IPS-20b (cell line): ENCODE measurements around the gene ZIC5.

ENCODE experiments used
- H3K27ac ChIP-seq: one replicate; pipeline ENCODE4 v1.5.1; 2013; ENCODE audit warnings: low read length
- H3K27me3 ChIP-seq: 2 replicates; pipeline ENCODE4 v1.6.1; 2013; ENCODE audit warnings: mild to moderate bottlenecking, low read length, inconsistent platforms; ENCODE audit not compliant: insufficient read depth
- H3K36me3 ChIP-seq: 2 replicates; pipeline ENCODE4 v1.6.1; 2013; ENCODE audit warnings: low read depth, mild to moderate bottlenecking, inconsistent platforms, low read length, moderate library complexity; ENCODE audit not compliant: insufficient read depth
- H3K4me1 ChIP-seq: 2 replicates; pipeline ENCODE4 v1.6.1; 2013; ENCODE audit warnings: mild to moderate bottlenecking, control low read depth, inconsistent platforms, low read length, moderate library complexity; ENCODE audit not compliant: insufficient read depth
- H3K4me3 ChIP-seq: 2 replicates; pipeline ENCODE4 v1.5.1; 2013; ENCODE audit warnings: mild to moderate bottlenecking, low read length, inconsistent platforms
- H3K9ac ChIP-seq: 2 replicates; pipeline ENCODE4 v1.6.1; 2013; ENCODE audit warnings: low read depth, mild to moderate bottlenecking, inconsistent platforms, low read length, moderate library complexity
- H3K9me3 ChIP-seq: 2 replicates; pipeline ENCODE4 v1.6.1; 2013; ENCODE audit warnings: mild to moderate bottlenecking, low read depth, low read length, inconsistent platforms; ENCODE audit not compliant: insufficient read depth

Gene ZIC5

GRCh38 chr13:99938635-99939034 lies 32.9 kb downstream of the ZIC5 start:
- no peaks in the 10 kb centered on the region for H3K27me3 ChIP-seq
- no peak overlapping the region for H3K4me3 ChIP-seq
- H3K27ac ChIP-seq: no peak overlapping the region
- H3K9me3 ChIP-seq: no peaks in the 10 kb centered on the region
- no peaks in the 10 kb centered on the region for H3K36me3 ChIP-seq
- no peaks in the 10 kb centered on the region for H3K4me1 ChIP-seq
- no peak overlapping the region for H3K9ac ChIP-seq

DNA sequence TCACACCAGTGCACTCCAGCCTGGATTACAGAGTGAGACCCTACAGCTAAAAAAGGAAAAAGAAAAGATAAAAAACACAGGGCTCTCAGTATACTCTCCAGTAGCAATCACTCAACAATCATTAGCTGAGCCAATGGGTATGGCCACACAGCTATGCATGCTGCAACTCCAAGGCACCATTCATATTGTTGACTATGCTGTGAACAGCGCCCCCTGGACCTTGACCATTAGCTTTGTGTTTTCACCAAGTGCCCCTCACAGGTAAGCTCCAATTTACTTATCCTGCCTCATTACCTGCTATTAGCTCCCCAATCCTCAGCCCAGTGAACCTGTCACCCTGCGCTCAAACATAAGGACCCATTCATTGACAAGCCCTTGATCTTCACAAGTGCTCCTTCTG lies 35.8 kb downstream of the ZIC5 start:
- no peaks in the 10 kb centered on the region for H3K4me1 ChIP-seq
- H3K4me3 ChIP-seq: no peak overlapping the region
- H3K9ac ChIP-seq: no peak overlapping the region
- no peaks in the 10 kb centered on the region for H3K9me3 ChIP-seq
- H3K27me3 ChIP-seq: no peaks in the 10 kb centered on the region
- H3K27ac ChIP-seq: no peak overlapping the region
- H3K36me3 ChIP-seq: no peaks in the 10 kb centered on the region

DNA sequence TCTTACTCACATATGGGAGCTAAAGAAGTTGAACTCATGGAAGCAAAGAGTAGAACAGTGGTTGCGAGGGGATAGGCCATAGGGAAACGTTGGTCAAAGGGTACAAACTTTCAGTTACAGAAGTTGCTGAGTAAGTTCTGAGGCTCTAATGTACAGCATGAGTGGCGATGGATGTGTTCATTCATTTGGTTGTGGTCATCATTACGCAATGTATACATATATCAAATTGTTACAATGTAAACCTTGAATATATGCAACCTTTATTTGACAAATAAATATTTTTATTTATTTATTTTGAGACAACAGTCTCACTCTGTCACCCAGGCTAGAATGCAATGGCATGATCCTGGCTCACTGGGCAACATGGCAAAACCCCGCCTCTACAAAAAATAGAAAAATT lies 38.7 kb downstream of the ZIC5 start:
- no peaks in the 10 kb centered on the region for H3K36me3 ChIP-seq
- no peak overlapping the region for H3K27ac ChIP-seq
- H3K9me3 ChIP-seq: no peaks in the 10 kb centered on the region
- no peaks in the 10 kb centered on the region for H3K4me1 ChIP-seq
- H3K9ac ChIP-seq: no peak overlapping the region
- H3K27me3 ChIP-seq: no peaks in the 10 kb centered on the region
- no peak overlapping the region for H3K4me3 ChIP-seq

- Histone ChIP-seq H3K9ac (no peak overlapping the region), H3K4me3 (no peak overlapping the region), H3K9me3 (no peaks in the 10 kb centered on the region), H3K27ac (no peak overlapping the region), H3K27me3 (no peaks in the 10 kb centered on the region), H3K4me1 (no peaks in the 10 kb centered on the region; the same call in 1 of the 2 replicates), H3K36me3 (no peaks in the 10 kb centered on the region)
Observed at GRCh38 chr13:99930925-99931324, 40.6 kb downstream of the ZIC5 start.

DNA sequence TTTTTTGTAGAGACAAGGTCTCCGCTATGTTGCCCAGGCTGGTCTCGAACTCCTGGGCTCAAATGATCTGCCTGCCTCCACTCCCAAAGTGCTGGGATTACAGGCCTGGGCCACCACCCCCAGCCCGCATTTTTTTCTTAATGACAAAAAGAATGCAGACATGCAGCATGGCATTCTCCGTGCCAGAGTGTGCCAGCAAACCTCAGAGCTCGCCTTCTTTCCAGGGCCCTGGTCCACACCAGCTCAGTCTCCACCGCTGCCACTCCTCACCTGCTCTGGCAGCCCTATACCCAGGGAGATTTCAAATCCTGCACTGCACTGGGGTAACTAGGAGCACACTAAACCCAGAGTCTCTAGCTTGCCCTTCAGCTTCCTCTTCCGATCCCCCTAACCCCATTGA lies 41.7 kb downstream of the ZIC5 start:
- Histone ChIP-seq H3K36me3 (no peaks in the 10 kb centered on the region), H3K4me1 (no peaks in the 10 kb centered on the region; the same call in 1 of the 2 replicates), H3K4me3 (no peak overlapping the region), H3K9ac (no peak overlapping the region), H3K27ac (no peak overlapping the region), H3K9me3 (no peaks in the 10 kb centered on the region), H3K27me3 (no peaks in the 10 kb centered on the region)

DNA sequence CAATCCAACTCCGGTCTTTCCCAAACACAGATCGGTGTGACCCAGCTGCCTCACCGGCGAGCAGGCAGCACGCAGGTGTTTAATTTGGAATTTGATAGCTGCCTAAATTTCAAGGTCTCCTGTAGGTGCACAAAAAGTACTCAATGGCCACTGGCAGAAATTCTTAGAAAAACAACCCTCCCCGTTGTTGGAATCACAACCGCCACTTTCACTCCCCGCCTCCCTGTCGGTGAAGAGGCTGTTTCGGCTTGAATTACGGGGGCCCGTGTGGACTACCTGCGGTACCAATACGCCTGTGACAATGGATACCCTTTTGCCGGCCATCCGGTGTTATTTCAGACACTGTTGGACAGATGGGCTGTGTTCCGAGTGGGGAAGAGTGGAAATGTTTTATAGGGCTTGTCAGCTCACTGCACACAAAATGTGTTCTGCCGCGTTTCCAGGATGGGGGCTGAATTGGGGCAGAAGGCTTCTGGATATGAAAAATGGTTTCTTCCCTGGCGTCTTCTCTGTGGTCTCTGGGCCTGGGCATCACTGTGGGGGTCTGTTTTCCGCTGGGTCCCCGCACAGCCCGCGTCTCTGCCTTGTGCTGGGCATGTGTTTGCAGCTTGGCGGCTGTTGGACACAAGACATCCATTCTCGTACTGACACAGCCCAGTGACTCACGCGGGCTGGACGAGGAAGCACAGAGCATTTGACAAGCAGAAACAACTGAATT lies 45.4 kb downstream of the ZIC5 start:
- Histone ChIP-seq H3K27me3 (no peaks in the 10 kb centered on the region), H3K36me3 (no peaks in the 10 kb centered on the region), H3K4me3 (no peak overlapping the region), H3K27ac (no peak overlapping the region), H3K4me1 (no peaks in the 10 kb centered on the region; the same call in 1 of the 2 replicates), H3K9ac (no peak overlapping the region), H3K9me3 (no peaks in the 10 kb centered on the region)

DNA sequence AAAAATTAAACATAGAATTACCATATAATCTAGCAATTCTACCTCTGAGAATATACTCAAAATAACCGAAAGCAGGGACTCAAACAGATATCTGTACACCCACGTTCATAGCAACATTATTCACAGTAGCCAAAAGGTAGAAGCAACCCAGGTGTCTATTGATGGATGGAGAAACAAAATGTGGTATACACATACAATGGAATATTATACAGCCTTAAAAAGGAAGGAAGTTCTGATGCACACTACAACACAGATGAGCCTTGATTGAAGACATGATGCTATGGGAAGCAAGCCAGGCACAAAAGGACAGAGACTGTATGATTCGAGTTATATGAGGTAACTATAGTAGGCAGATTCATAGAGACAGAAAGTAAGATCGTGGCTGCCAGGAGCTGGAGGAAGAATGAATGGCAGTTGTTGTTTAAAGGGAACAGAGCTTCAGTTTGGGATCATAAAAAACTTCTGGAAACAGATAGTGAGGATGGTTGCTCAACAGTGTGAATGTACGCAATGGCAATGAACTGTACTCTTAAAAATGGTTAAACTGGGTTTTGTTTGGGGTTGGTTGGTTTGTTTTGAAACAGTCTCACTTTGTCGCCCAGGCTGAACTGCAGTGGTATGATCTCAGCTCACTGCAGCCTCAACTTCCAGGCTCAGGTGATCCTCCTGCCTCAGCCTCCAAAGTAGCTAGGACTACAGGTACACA lies 47.5 kb downstream of the ZIC5 start:
- Histone ChIP-seq H3K36me3 (no peaks in the 10 kb centered on the region), H3K27me3 (no peaks in the 10 kb centered on the region), H3K4me1 (no peaks in the 10 kb centered on the region; the same call in 1 of the 2 replicates), H3K9me3 (no peaks in the 10 kb centered on the region), H3K9ac (no peak overlapping the region), H3K27ac (no peak overlapping the region), H3K4me3 (no peak overlapping the region)

- H3K27me3 ChIP-seq: no peaks in the 10 kb centered on the region
- H3K36me3 ChIP-seq: no peaks in the 10 kb centered on the region
- no peaks in the 10 kb centered on the region for H3K9me3 ChIP-seq
- H3K27ac ChIP-seq: no peak overlapping the region
- no peak overlapping the region for H3K9ac ChIP-seq
- no peaks in the 10 kb centered on the region; the same call in 1 of the 2 replicates for H3K4me1 ChIP-seq
- H3K4me3 ChIP-seq: no peak overlapping the region
Observed at GRCh38 chr13:99922631-99923404, 48.7 kb downstream of the ZIC5 start.

DNA sequence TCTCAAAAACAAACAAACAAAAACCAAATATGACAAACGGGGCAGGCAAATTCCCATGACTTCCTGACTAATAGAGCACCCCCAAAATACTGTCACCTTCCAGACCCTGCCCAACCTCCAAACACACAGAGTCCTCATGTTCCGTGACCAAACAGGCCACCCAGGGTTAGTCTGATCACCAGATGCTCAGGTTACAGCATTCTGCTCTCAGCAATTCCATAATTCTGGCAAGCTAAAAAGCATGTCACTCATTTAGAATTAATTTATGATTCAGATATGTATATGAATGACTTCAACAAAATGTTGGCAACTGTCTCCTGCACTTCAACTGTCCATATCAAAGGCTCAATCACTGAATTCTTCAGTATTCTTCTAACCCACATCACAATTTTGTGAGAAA lies 52.4 kb downstream of the ZIC5 start:
- H3K27ac ChIP-seq: no peak overlapping the region
- H3K36me3 ChIP-seq: no peaks in the 10 kb centered on the region
- no peak overlapping the region for H3K4me3 ChIP-seq
- no peaks in the 10 kb centered on the region for H3K27me3 ChIP-seq
- H3K9ac ChIP-seq: no peak overlapping the region
- H3K4me1 ChIP-seq: no peaks in the 10 kb centered on the region
- H3K9me3 ChIP-seq: no peaks in the 10 kb centered on the region

DNA sequence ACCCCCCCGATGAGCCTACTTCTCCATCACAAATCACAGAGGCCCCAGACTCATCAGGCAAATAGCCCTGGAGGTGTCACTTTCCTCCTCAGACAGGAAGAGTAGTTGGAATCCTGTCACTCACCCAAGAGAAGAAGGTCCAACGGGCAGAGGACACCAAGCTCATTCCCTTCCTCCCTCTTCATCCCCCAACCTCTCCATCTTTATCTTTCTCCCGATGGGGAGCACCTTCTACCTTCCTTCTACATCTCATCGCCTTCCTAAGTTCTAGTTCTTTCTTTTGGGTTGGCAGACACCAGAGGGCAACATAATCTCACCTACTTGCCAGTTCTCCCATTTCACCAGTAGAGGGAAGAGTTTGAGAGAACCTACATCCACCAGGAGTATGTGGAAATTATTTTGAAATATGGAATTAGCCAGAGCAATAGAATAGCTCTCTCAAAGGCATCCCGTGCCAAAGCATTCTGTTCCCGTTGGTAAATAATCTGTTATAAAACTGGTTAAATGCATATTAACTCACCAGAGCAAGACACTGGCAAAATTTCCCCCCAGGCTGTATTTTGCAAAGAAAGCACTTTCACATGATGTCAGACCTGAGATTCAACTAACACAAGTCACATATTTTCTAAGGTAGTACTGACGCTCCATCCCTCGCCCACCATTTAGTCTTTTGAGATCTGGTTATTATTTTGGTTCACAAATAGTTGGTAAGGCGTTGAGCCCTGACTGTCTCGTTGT lies 55.0 kb downstream of the ZIC5 start:
- Histone ChIP-seq H3K36me3 (no peaks in the 10 kb centered on the region), H3K27me3 (no peaks in the 10 kb centered on the region), H3K9ac (no peak overlapping the region), H3K27ac (no peak overlapping the region), H3K4me3 (no peak overlapping the region), H3K4me1 (no peaks in the 10 kb centered on the region; the same call in 1 of the 2 replicates), H3K9me3 (no peaks in the 10 kb centered on the region)

DNA sequence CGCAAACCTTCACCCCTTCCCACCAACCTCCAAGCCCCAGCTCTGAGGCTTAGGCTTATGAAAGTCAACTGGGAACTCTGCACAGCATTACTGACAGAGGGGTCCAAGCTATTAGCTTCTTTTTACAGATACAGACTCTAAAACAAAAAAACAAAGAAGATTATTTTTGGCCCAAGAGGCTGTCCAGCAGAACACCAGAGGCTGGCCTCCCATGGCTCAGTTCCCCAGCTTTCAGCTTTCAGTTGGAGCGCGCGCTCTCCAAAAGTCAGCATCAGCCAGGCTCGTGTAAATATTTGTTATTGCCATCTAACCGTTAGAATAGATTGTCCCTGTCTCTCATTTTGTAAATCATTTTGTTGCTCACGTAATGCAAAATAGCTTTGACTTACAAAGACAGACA lies 58.4 kb downstream of the ZIC5 start:
- Histone ChIP-seq H3K4me3 (no peak overlapping the region), H3K9ac (no peak overlapping the region), H3K27me3 (no peaks in the 10 kb centered on the region), H3K9me3 (no peaks in the 10 kb centered on the region), H3K36me3 (no peaks in the 10 kb centered on the region), H3K27ac (no peak overlapping the region), H3K4me1 (peaks cover 2% of the 10 kb centered on the region)
